Aorta (tissue), 5 donors: ENCODE results near the gene PDPR. TPM values are rescaled to one million over a fixed set of nuclear protein-coding genes. Genes with fewer than 3 reads are reported as not detected.
"Not testable (repeated sequence)": the region's sequence is repeated elsewhere in the genome, so short reads cannot be mapped to it uniquely, and the experiment has no call there.

Source experiments
- ATAC-seq: fragments of 200-7000 bp; cut with Tn5 transposase; one replicate; pipeline ENCODE4 v1.9.1; 2022; ENCODE audit warnings: moderate library complexity; ENCODE audit not compliant: low FRiP score
- DNase-seq, 2 donors: peaks; one replicate each; pipeline ENCODE4 v3.0.0-alpha.2; 2020
- H3K27ac ChIP-seq, 2 donors: one replicate each; pipeline ENCODE4 v1.5.1; 2013; ENCODE audit warnings: low read length in 2 of 2, mild to moderate bottlenecking in 2 of 2, moderate library complexity in 2 of 2, control low read depth in 1 of 2, inconsistent platforms in 1 of 2, low read depth in 1 of 2
- H3K27me3 ChIP-seq, 2 donors: one replicate each; pipeline ENCODE4 v1.6.1; 2013; ENCODE audit warnings: control low read depth in 1 of 2, low read length in 1 of 2, mild to moderate bottlenecking in 1 of 2, moderate library complexity in 1 of 2; ENCODE audit not compliant: insufficient read depth in 2 of 2, control insufficient read depth in 1 of 2
- H3K36me3 ChIP-seq, 2 donors: one replicate each; pipeline ENCODE4 v1.6.1; 2013; ENCODE audit warnings: control low read depth in 1 of 2, low read length in 1 of 2, mild to moderate bottlenecking in 1 of 2; ENCODE audit not compliant: insufficient read depth in 2 of 2, control insufficient read depth in 1 of 2
- H3K4me1 ChIP-seq, 2 donors: one replicate each; pipeline ENCODE4 v1.6.1; 2013; ENCODE audit warnings: low read length in 2 of 2, control low read depth in 1 of 2, mild to moderate bottlenecking in 1 of 2, moderate library complexity in 1 of 2; ENCODE audit not compliant: insufficient read depth in 2 of 2, control insufficient read depth in 1 of 2
- H3K4me3 ChIP-seq, 2 donors: one replicate each; pipeline ENCODE4 v1.5.1; 2013; ENCODE audit warnings: low read length in 2 of 2, control low read depth in 1 of 2, mild to moderate bottlenecking in 1 of 2
- H3K9me3 ChIP-seq: one replicate; pipeline ENCODE4 v1.6.1; 2013; ENCODE audit warnings: mild to moderate bottlenecking, low read length; ENCODE audit not compliant: control insufficient read depth
- WGBS, 2 donors: extraction: QIAGEN DNeasy Blood & Tissue Kit; methylation state at CpG; one replicate each; pipeline ENCODE4 v1.1.7; 2013; 5-methylcytosine and 5-hydroxymethylcytosine counted together
- intact Hi-C, 2 donors: fragments of 100-400 bp; cut with DNase I; formaldehyde crosslinking; loops; one replicate each; pipeline versions ENCODE4 v1.14.2 to v1.15.0; 2022
- polyA plus RNA-seq, 2 donors: library from polyadenylated mRNA; stranded (reverse); fragments of 200-250 nt; gene quantifications; one replicate each; pipeline ENCODE4 v1.2.3, GENCODE V29; 2013
- total RNA-seq, 2 donors: library from RNA; stranded (reverse); fragmentation: NEBNext Ultra II Directional; extraction: Animal tissue kit (Norgen Biotek cat#: 25700); gene quantifications; one replicate each; pipeline ENCODE4 v1.2.1, GENCODE V29; 2021
- donor health status: healthy with polysubstance abuse.
- donor health status: Bipolar disorder and iron deficiency.
- donor health status: DM: no; HTN: no; CAD: no.
- donor health status: DM: no; HTN: no; CAD: no.
- donor health status: DM: yes; HTN: yes; CAD: no.

The PDPR gene
- total and polyA plus RNA-seq, 4 donors = 2.9 to 38.8 (median 25.1) TPM

GRCh38 chr16:70204010-70204409 lies 89.9 kb downstream of the PDPR start:
- 92 to 96% methylated on average over 12 to 19 of the region's 29 CpGs for WGBS, 2 donors
- H3K4me1 ChIP-seq, intact Hi-C loops: not testable (repeated sequence)

GRCh38 chr16:70204668-70205405 lies 90.7 kb downstream of the PDPR start:
- H3K36me3 ChIP-seq, H3K27me3 ChIP-seq, H3K9me3 ChIP-seq, DNase-seq, H3K4me3 ChIP-seq, H3K27ac ChIP-seq, intact Hi-C loops, H3K4me1 ChIP-seq, ATAC-seq: not testable (repeated sequence)
- 93 to 95% methylated on average over 10 to 46 of the region's 46 CpGs for WGBS, 2 donors

More at GRCh38 chr16:70204010-70204409, 89.9 kb downstream of the PDPR start:
- H3K9me3 ChIP-seq, DNase-seq, ATAC-seq, H3K27me3 ChIP-seq, H3K36me3 ChIP-seq, H3K27ac ChIP-seq, H3K4me3 ChIP-seq: not testable (repeated sequence)

GRCh38 chr16:70206382-70206781 lies 92.2 kb downstream of the PDPR start:
- H3K4me1 ChIP-seq, intact Hi-C loops, H3K4me3 ChIP-seq, H3K27ac ChIP-seq, DNase-seq, H3K27me3 ChIP-seq, H3K9me3 ChIP-seq, ATAC-seq, H3K36me3 ChIP-seq: not testable (repeated sequence)
- 88 to 92% methylated on average over 6 of the region's 6 CpGs for WGBS, 2 donors

Other genes starting within 250 kb of the PDPR start
- 1 to 10 TPM; 1.9 to 3.0 TPM for gene CLEC18A, start 163.0 kb upstream of the PDPR start, total RNA-seq
- 10 to 100 TPM in 1 of 2 donors, 1 to 10 TPM in 1; 2.6 to 41.6 TPM for gene CLEC18A, start 163.0 kb upstream of the PDPR start, polyA plus RNA-seq
- gene CLEC18C, start 59.5 kb downstream of the PDPR start, total RNA-seq = 1 to 10 TPM; 1.1 to 1.3 TPM
- gene CLEC18C, start 59.5 kb downstream of the PDPR start, polyA plus RNA-seq = under 1 TPM; 0.08 to 0.88 TPM
- gene EXOSC6, start 137.6 kb downstream of the PDPR start, total RNA-seq = 10 to 100 TPM; 13.4 to 20.0 TPM
- gene EXOSC6, start 137.6 kb downstream of the PDPR start, polyA plus RNA-seq = 10 to 100 TPM in 1 of 2 donors, 1 to 10 TPM in 1; 4.1 to 11.7 TPM
- 10 to 100 TPM; 60.0 to 64.2 TPM for gene AARS1, start 175.2 kb downstream of the PDPR start, total RNA-seq
- 10 to 100 TPM; 19.5 to 40.3 TPM for gene AARS1, start 175.2 kb downstream of the PDPR start, polyA plus RNA-seq
- gene DDX19B, start 184.9 kb downstream of the PDPR start, total RNA-seq = 10 to 100 TPM; 19.4 to 28.0 TPM
- 10 to 100 TPM; 13.8 to 29.7 TPM for gene DDX19B, start 184.9 kb downstream of the PDPR start, polyA plus RNA-seq
- gene DDX19A, start 232.6 kb downstream of the PDPR start, total RNA-seq = 10 to 100 TPM; 32.9 to 36.7 TPM
- 10 to 100 TPM; 12.1 to 31.1 TPM for gene DDX19A, start 232.6 kb downstream of the PDPR start, polyA plus RNA-seq